Fibroblast of villous mesenchyme (primary cell): Measurements from ENCODE around the gene IDI1. TPM values are rescaled to one million over a fixed set of nuclear protein-coding genes. Genes with fewer than 3 reads are reported as not detected.
"Not testable (repeated sequence)": the region's sequence is repeated elsewhere in the genome, so short reads cannot be mapped to it uniquely, and the experiment has no call there.

Source experiments
- DNase-seq: peaks from one replicate; pipeline ENCODE4 v3.0.0-alpha.2; 2010; ENCODE audit warnings: low read depth
- H3K4me3 ChIP-seq: 2 replicates; pipeline ENCODE4 v1.5.1; 2011; ENCODE audit warnings: low read depth, mild to moderate bottlenecking, low read length
- CTCF ChIP-seq: IDR thresholded peaks from 2 replicates; pipeline ENCODE4 v1.5.1; 2012; ENCODE audit warnings: low read depth, mild to moderate bottlenecking, low read length; ENCODE audit not compliant: insufficient read depth
- total RNA-seq: library from RNA; depleted of rRNA; stranded (reverse); fragments of >200 nt; gene quantifications from 2 replicates; pipeline ENCODE4 v1.2.3, GENCODE V29; 2012

IDI1 gene
- total RNA-seq, 1 donor = 174 TPM

GRCh38 chr10:1044964-1045363, 4.0 kb downstream of the IDI1 start:
- H3K4me3 ChIP-seq = no peak overlapping the region
- DNase-seq = no peak
- TF ChIP-seq CTCF = no peak

GRCh38 chr10:1044146-1044545, 4.8 kb downstream of the IDI1 start:
- TF ChIP-seq CTCF = no peak
- no peak overlapping the region for H3K4me3 ChIP-seq
- no peak for DNase-seq

- no peak for DNase-seq
- no peak overlapping the region for H3K4me3 ChIP-seq
- TF ChIP-seq CTCF = no peak
These were observed 5.4 kb downstream of the IDI1 start for GRCh38 chr10:1043532-1043995.

GRCh38 chr10:1041514-1041913, 7.4 kb downstream of the IDI1 start:
- TF ChIP-seq CTCF = no peak
- no peak overlapping the region for H3K4me3 ChIP-seq
- no peak for DNase-seq

GRCh38 chr10:1040133-1040532, 8.8 kb downstream of the IDI1 start:
- no peak for TF ChIP-seq CTCF
- no peak for DNase-seq
- H3K4me3 ChIP-seq = no peak overlapping the region

GRCh38 chr10:1038769-1039168, 10.2 kb downstream of the IDI1 start:
- not testable (repeated sequence) for H3K4me3 ChIP-seq, DNase-seq

GRCh38 chr10:1037098-1037497, 11.8 kb downstream of the IDI1 start:
- no peak for TF ChIP-seq CTCF
- no peak for DNase-seq
- no peak overlapping the region for H3K4me3 ChIP-seq

- no peak for TF ChIP-seq CTCF
- no peak for DNase-seq
- no peak overlapping the region for H3K4me3 ChIP-seq
These were observed 12.6 kb downstream of the IDI1 start for GRCh38 chr10:1036341-1036791.
